Panc1 (cell line): ENCODE results near the gene PKP1.

Experiments used
- CTCF ChIP-seq: fragments of 450-650 bp; IDR thresholded peaks from 2 replicates; pipeline ENCODE4 v1.5.1; 2017; ENCODE audit warnings: mild to moderate bottlenecking
- REST ChIP-seq, 2 experiments: IDR thresholded peaks; 2 replicates each; pipeline ENCODE4 v1.6.1; 2011 to 2012; ENCODE audit warnings: low read depth in 2 of 2, control low read depth in 1 of 2, low read length in 1 of 2, mild to moderate bottlenecking in 1 of 2, moderate library complexity in 1 of 2; ENCODE audit not compliant: insufficient read depth in 1 of 2

GRCh38 chr1:201307760-201308499 lies 24.6 kb downstream of the PKP1 start:
- TF ChIP-seq REST (IDR thresholded peaks at IDR 0.05; ENCODE audit: insufficient read depth in 1 of 2, low read depth in 2 of 2, low read length in 1 of 2), result no peak
- no peak for TF ChIP-seq CTCF
